ENCODE results near the gene PDE3A. TPM values are rescaled to one million over a fixed set of nuclear protein-coding genes. Genes with fewer than 3 reads are reported as not detected.

The PDE3A gene
- total RNA-seq, 4 donors from 2014 or later, result 4.4 to 5.3 (median 4.9) TPM

GRCh38 chr12:20490213-20490612 lies 121.9 kb downstream of the PDE3A start:
- in situ Hi-C loops (cut with MboI; ENCODE audit: low sequenced_read_pairs in 4 of 4) (no loop called here), intact Hi-C loops (cut with DNase I; ENCODE audit: low total_unique reads) (no loop called here)
- Histone ChIP-seq H3K9me3 (no peaks in the 10 kb centered on the region), H3K4me1 (no peaks in the 10 kb centered on the region), H3K4me3 (no peak overlapping the region), H3K36me3 (no peaks in the 10 kb centered on the region), H3K27me3 (no peaks in the 10 kb centered on the region), H3K27ac (no peak overlapping the region)
- TF ChIP-seq CTCF (IDR thresholded peaks at IDR 0.05 in 4 of 5, conservative IDR thresholded peaks at IDR 0.05 in 1 of 5) (no peak), POLR2A (IDR thresholded peaks at IDR 0.05) (no peak)
- DNase-seq (no peak), ATAC-seq (no peak)

GRCh38 chr12:20491290-20491689 lies 123.0 kb downstream of the PDE3A start:
- intact Hi-C loops (cut with DNase I; ENCODE audit: low total_unique reads) (no loop called here), in situ Hi-C loops (cut with MboI; ENCODE audit: low sequenced_read_pairs in 4 of 4) (no loop called here)
- no peak overlapping the region for H3K4me3 ChIP-seq
- TF ChIP-seq CTCF (IDR thresholded peaks at IDR 0.05 in 4 of 5, conservative IDR thresholded peaks at IDR 0.05 in 1 of 5), result no peak
- TF ChIP-seq POLR2A (IDR thresholded peaks at IDR 0.05), result no peak
- DNase-seq, result no peak
- no peaks in the 10 kb centered on the region for H3K9me3 ChIP-seq
- no peak for ATAC-seq
- no peaks in the 10 kb centered on the region for H3K4me1 ChIP-seq
- H3K36me3 ChIP-seq, result no peaks in the 10 kb centered on the region
- H3K27me3 ChIP-seq, result no peaks in the 10 kb centered on the region
- no peak overlapping the region for H3K27ac ChIP-seq

- Histone ChIP-seq H3K36me3 (no peaks in the 10 kb centered on the region), H3K9me3 (no peaks in the 10 kb centered on the region), H3K4me1 (no peaks in the 10 kb centered on the region), H3K27me3 (no peaks in the 10 kb centered on the region), H3K4me3 (no peak overlapping the region), H3K27ac (no peak overlapping the region)
- in situ Hi-C loops (cut with MboI; ENCODE audit: low sequenced_read_pairs in 4 of 4) (no loop called here), intact Hi-C loops (cut with DNase I; ENCODE audit: low total_unique reads) (no loop called here)
- TF ChIP-seq CTCF (IDR thresholded peaks at IDR 0.05 in 4 of 5, conservative IDR thresholded peaks at IDR 0.05 in 1 of 5) (no peak), POLR2A (IDR thresholded peaks at IDR 0.05) (no peak)
- ATAC-seq (no peak), DNase-seq (no peak)
Measured at GRCh38 chr12:20492251-20492760, 124.0 kb downstream of the PDE3A start.

GRCh38 chr12:20493934-20494333 lies 125.6 kb downstream of the PDE3A start:
- in situ Hi-C loops (cut with MboI; ENCODE audit: low sequenced_read_pairs in 4 of 4), result no loop called here

More at GRCh38 chr12:20493934-20494333, 125.6 kb downstream of the PDE3A start:
- intact Hi-C loops (cut with DNase I; ENCODE audit: low total_unique reads), result no loop called here
- no peaks in the 10 kb centered on the region for H3K27me3 ChIP-seq
- no peak overlapping the region for H3K4me3 ChIP-seq
- no peak overlapping the region for H3K27ac ChIP-seq
- H3K4me1 ChIP-seq, result no peaks in the 10 kb centered on the region
- ATAC-seq (no peak), DNase-seq (no peak)
- TF ChIP-seq CTCF (IDR thresholded peaks at IDR 0.05 in 4 of 5, conservative IDR thresholded peaks at IDR 0.05 in 1 of 5) (no peak), POLR2A (IDR thresholded peaks at IDR 0.05) (no peak)
- H3K36me3 ChIP-seq, result no peaks in the 10 kb centered on the region
- H3K9me3 ChIP-seq, result no peaks in the 10 kb centered on the region

All from gastrocnemius medialis (tissue), 4 donors.